ENCODE results near the gene KSR2. TPM values are rescaled to one million over a fixed set of nuclear protein-coding genes. Genes with fewer than 3 reads are reported as not detected.
"Not testable (repeated sequence)": the region's sequence is repeated elsewhere in the genome, so short reads cannot be mapped to it uniquely, and the experiment has no call there.

KSR2 gene
- polyA plus RNA-seq, 1 experiment, result not detected

DNA sequence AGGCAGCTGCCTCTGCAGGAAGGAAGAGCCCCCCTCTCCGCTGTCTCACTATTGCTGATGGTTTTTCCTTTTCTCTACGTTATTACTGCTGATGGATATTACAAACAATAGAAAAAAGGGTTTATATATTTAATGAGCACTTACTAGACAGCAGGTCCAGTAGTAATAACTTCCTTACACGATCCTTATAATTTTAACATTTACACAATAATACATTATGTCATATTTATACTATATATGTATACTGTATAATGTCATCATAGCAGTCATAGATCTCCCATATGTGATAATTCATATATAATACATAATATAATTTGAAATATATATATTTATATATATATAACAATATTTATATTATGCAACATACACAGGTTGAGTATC is 92.4 kb downstream of the KSR2 start:
- TF ChIP-seq, protein P1, sequence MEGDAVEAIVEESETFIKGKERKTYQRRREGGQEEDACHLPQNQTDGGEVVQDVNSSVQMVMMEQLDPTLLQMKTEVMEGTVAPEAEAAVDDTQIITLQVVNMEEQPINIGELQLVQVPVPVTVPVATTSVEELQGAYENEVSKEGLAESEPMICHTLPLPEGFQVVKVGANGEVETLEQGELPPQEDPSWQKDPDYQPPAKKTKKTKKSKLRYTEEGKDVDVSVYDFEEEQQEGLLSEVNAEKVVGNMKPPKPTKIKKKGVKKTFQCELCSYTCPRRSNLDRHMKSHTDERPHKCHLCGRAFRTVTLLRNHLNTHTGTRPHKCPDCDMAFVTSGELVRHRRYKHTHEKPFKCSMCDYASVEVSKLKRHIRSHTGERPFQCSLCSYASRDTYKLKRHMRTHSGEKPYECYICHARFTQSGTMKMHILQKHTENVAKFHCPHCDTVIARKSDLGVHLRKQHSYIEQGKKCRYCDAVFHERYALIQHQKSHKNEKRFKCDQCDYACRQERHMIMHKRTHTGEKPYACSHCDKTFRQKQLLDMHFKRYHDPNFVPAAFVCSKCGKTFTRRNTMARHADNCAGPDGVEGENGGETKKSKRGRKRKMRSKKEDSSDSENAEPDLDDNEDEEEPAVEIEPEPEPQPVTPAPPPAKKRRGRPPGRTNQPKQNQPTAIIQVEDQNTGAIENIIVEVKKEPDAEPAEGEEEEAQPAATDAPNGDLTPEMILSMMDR (IDR thresholded peaks at IDR 0.05; ENCODE audit: insufficient read depth, low read depth, low read length), result no peak
- no peak overlapping the region for H3K4me3 ChIP-seq (ENCODE audit: low read depth, low read length)
- POLR2A ChIA-PET, result no interaction called here
- peaks cover 5% of the 10 kb centered on the region; the same call in 1 of the 2 replicates for H3K27me3 ChIP-seq (ENCODE audit: control insufficient read depth, insufficient read depth, low read length)
- no peaks in the 10 kb centered on the region for H3K36me3 ChIP-seq (ENCODE audit: control insufficient read depth, insufficient read depth, low read length)
- no peak for DNase-seq (ENCODE audit: low read depth)
- CTCF ChIA-PET, result interaction anchor here (0.9 to 1.3 kb wide), 2 partner anchors 9 to 262 kb away, joined by 3 read pairs; no protein-coding TSS in a partner anchor

DNA sequence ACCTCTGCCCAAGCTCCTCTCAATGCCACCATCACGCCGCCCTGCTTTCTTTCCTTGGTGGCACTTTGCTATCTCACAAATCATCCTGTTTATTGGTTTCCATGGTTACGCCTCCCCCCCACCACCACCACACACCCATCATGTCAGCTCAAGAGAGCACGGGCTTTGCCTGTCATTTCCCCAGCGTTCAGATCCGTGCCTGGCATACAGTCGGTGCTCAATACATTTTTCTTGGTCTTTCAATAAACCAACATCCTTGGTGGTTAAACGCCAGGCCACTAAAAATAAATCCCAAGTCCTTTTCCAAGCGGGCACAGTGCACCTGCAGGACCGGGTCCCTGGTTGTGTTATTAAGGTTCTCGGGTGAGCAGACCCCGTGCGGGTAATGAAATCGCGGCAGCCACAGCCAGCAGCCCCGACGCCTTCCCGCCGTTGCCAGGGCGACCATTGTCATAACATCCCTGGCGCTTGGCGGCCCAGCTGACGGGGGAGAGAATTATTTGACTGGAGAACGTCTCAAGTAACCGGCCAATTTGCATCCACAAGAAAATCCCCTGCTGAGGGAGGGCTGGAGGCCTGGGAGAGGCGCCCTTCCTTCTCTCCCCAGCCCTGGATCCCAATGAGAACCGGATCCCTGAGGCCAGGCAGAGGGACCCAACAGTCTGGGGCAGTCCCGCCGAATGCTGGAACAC is 92.9 kb downstream of the KSR2 start:
- DNase-seq (ENCODE audit: low read depth), result no peak
- ChIA-PET CTCF (interaction anchor here (0.9 to 9.3 kb wide), 11 partner anchors 9 to 1669 kb away, joined by 3 to 77 read pairs (median 6); partner anchors contain the start of genes PEBP1 and RFC5), POLR2A (no interaction called here)
- TF ChIP-seq, protein P1 (IDR thresholded peaks at IDR 0.05; ENCODE audit: insufficient read depth, low read depth, low read length), result no peak
- H3K4me3 ChIP-seq (ENCODE audit: low read depth, low read length), result no peak overlapping the region
- H3K27me3 ChIP-seq (ENCODE audit: control insufficient read depth, insufficient read depth, low read length), result peaks cover 5% of the 10 kb centered on the region; the same call in 1 of the 2 replicates
- no peaks in the 10 kb centered on the region for H3K36me3 ChIP-seq (ENCODE audit: control insufficient read depth, insufficient read depth, low read length)

DNA sequence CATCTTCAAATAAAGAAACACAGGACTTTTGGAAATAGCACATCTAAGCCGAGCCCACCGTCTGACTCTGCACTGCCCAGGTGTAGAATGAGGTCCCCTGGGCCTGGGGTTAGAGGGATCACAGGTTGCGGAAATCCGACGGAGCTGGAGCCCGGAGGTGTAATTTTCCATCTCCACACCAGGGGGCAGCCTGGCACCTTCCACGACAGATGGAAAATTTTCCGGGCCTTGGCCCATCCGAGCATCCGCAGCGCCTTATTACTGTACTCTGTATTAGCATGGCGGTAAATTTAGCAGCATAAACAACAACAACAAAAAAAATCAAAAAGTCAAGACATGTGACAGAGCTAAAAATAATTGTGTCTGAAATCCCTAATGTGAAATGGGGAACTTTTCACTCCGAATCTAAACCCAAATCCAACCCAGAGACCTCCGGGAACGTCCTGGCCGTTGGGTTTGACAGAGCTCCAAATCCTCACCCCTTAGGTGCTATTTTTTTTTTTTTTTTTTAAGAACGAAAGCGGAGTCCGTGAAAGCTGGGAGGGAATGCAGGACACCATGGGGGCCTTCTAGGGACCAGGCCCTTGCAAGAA is 93.9 kb downstream of the KSR2 start:
- Histone ChIP-seq H3K4me3 (ENCODE audit: low read depth, low read length) (no peak overlapping the region), H3K36me3 (ENCODE audit: control insufficient read depth, insufficient read depth, low read length) (no peaks in the 10 kb centered on the region), H3K27me3 (ENCODE audit: control insufficient read depth, insufficient read depth, low read length) (peaks cover 5% of the 10 kb centered on the region; the same call in 1 of the 2 replicates)
- ChIA-PET CTCF (interaction anchor here (0.6 to 9.3 kb wide), 24 partner anchors 8 to 1670 kb away, joined by 3 to 77 read pairs (median 4); partner anchors contain the start of genes PEBP1, RFC5 and VSIG10), POLR2A (no interaction called here)
- DNase-seq (ENCODE audit: low read depth), result no peak
- TF ChIP-seq, protein P1 (IDR thresholded peaks at IDR 0.05; ENCODE audit: insufficient read depth, low read depth, low read length), result peak; percentile 89

GRCh38 chr12:117874198-117874597 is 94.6 kb downstream of the KSR2 start:
- not testable (repeated sequence) for DNase-seq (ENCODE audit: low read depth); H3K36me3 ChIP-seq (ENCODE audit: control insufficient read depth, insufficient read depth, low read length); H3K4me3 ChIP-seq (ENCODE audit: low read depth, low read length); H3K27me3 ChIP-seq (ENCODE audit: control insufficient read depth, insufficient read depth, low read length)
- CTCF ChIA-PET, result interaction anchor here (0.6 to 9.3 kb wide), 23 partner anchors 10 to 1671 kb away, joined by 3 to 77 read pairs (median 4); partner anchors contain the start of genes PEBP1, RFC5 and VSIG10
- POLR2A ChIA-PET, result interaction anchor here (0.6 kb wide), 1 partner anchor 1163 kb away, joined by 3 read pairs; no protein-coding TSS in a partner anchor

DNA sequence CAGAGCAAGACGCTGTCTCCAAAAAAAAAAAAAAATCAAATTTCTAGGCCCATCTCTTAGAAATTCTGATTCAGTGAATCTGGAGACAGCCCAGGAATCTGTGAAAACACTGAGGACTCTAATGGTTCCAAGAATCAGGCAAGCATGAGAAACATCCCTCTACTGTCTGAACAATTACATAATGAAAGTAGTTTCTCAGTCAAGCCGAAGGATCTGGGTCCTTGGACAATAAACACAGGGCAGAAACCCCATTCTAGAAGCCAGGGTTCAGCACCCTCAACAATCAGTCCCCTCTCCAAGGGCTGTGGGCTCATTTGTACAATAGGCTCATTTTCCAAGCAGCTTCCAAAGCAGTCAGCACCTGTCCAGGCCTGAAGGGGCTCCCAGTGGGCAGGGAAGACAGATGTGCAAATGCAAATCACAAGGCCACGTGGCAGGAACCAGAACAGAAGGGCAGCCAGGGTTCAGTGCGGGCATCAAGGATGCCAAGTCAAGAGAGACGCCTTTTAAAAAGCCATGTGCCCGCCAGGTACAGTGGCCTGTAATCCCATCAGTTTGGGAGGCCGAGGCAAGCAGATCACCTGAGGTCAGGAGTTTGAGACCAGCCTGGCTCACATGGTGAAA is 96.1 kb downstream of the KSR2 start:
- TF ChIP-seq, protein P1 (IDR thresholded peaks at IDR 0.05; ENCODE audit: insufficient read depth, low read depth, low read length), result no peak
- POLR2A ChIA-PET, result no interaction called here
- H3K27me3 ChIP-seq (ENCODE audit: control insufficient read depth, insufficient read depth, low read length), result peaks cover under 1% of the 10 kb centered on the region; the same call in 1 of the 2 replicates
- H3K4me3 ChIP-seq (ENCODE audit: low read depth, low read length), result no peak overlapping the region
- DNase-seq (ENCODE audit: low read depth), result no peak
- no peaks in the 10 kb centered on the region for H3K36me3 ChIP-seq (ENCODE audit: control insufficient read depth, insufficient read depth, low read length)
- CTCF ChIA-PET, result interaction anchor here (0.8 to 9.3 kb wide), 3 partner anchors 9 to 161 kb away, joined by 4 to 77 read pairs (median 27); no protein-coding TSS in a partner anchor

Data from BJ (cell line).